Heart left ventricle (tissue), 13 donors: Measurements from ENCODE around the gene C2orf42.

Source experiments
- POLR2A ChIP-seq, 2 donors: fragments of 450-650 bp; IDR thresholded peaks; one replicate each; pipeline ENCODE4 v1.6.1; 2017; ENCODE audit warnings: antibody characterized with exemption in 2 of 2, mild to moderate bottlenecking in 2 of 2, moderate library complexity in 2 of 2
- TF ChIP-seq, protein P1 (sequence below), 12 donors: fragments of 200-600 bp; sonication (generic) in 4 of 12; IDR thresholded peaks; one replicate each; pipeline versions ENCODE4 v1.5.0 to v1.8.0; 2018 to 2022; ENCODE audit warnings: antibody characterized with exemption in 12 of 12, mild to moderate bottlenecking in 5 of 12
- donor health status: ischemic (EF 13 %, LVEDD 7.1; RV severe dilation, severe dysfunction).
- donor health status: DM: no; HTN: yes; CAD: no.
- donor health status: DM: no; HTN: no; CAD: no.
- donor health status: ischemic (EF 25% LVEDD 6.9; RV normal size, moderate dysfunction).
- donor health status: ischemic (EF 25% LVEDD 5.7; RV mildly dilated, moderate dysfunction).
- donor health status: ischemic (EF 35%, LVEDD 5.7; RV mildly dilated, moderate dysfunction).
- donor health status: nonischemic (EF 11% LVEDD 7.7; RV severe dilation, severe dysfunction).
- donor health status: DM: yes; HTN: yes; CAD: no.
- donor health status: PGD.
- donor health status: ischemic (EF 29% LVEDD 5.4; RV normal size, mild dysfunction).
- donor health status: nonischemic (EF 23%, LVEDD 6.1; RV moderate dilation, normal function).

DNA sequence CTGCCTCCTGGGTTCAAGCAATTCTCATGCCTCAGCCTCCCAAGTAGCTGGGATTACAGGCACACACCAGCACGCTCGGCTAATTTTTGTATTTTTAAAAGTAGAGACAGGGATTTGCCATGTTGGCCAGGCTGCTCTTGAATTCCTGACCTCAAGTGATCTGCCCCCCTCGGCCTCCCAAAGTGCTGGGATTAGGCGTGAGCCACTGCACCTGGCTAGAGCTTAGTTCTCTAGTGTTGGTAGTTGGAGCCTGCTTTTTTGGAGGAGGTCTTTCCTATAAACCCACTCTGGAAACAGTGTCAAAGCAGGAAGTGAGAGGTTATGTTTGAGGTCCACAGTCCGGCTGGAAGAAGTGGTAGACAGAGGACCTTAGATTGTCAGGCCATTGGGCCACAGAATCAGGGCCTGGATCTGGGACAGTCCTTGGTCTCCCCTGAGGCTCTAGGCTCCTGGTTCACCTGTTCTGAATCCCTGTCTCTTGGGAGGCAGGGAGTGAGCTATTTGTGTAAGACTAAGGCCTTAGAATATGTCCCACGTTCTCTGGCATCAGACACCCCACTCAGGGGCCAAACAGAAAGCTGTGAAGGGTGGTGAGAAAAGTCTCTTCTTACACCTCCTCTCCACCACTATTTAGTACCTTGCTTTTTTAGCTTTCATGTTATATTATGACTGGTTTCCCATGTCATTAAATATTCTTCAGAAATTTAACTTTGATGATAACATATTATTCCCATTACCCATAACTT lies 69.0 kb downstream of the C2orf42 start:
- TF ChIP-seq, protein P1, sequence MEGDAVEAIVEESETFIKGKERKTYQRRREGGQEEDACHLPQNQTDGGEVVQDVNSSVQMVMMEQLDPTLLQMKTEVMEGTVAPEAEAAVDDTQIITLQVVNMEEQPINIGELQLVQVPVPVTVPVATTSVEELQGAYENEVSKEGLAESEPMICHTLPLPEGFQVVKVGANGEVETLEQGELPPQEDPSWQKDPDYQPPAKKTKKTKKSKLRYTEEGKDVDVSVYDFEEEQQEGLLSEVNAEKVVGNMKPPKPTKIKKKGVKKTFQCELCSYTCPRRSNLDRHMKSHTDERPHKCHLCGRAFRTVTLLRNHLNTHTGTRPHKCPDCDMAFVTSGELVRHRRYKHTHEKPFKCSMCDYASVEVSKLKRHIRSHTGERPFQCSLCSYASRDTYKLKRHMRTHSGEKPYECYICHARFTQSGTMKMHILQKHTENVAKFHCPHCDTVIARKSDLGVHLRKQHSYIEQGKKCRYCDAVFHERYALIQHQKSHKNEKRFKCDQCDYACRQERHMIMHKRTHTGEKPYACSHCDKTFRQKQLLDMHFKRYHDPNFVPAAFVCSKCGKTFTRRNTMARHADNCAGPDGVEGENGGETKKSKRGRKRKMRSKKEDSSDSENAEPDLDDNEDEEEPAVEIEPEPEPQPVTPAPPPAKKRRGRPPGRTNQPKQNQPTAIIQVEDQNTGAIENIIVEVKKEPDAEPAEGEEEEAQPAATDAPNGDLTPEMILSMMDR (IDR thresholded peaks at IDR 0.05): no peak
- no peak for TF ChIP-seq POLR2A (IDR thresholded peaks at IDR 0.05)
